Cardiac muscle cell (in vitro differentiated cells and primary cell): Measurements from ENCODE around the gene CACNB3. TPM values are rescaled to one million over a fixed set of nuclear protein-coding genes. Genes with fewer than 3 reads are reported as not detected.

Experiments
- DNase-seq, 2 donors: peaks; one replicate each; pipeline versions ENCODE4 v3.0.0 to v3.0.0-alpha.2; 2010 to 2017; ENCODE audit warnings: low read depth in 1 of 2, low spot score in 1 of 2
- H3K27ac ChIP-seq: fragments of 200-600 bp; sonication (generic); 2 replicates; pipeline ENCODE4 v1.5.1; 2016
- H3K27me3 ChIP-seq: fragments of 200-600 bp; sonication (generic); 2 replicates; pipeline ENCODE4 v1.6.0; 2016; ENCODE audit warnings: control low read depth
- H3K36me3 ChIP-seq: fragments of 200-600 bp; sonication (generic); 2 replicates; pipeline ENCODE4 v1.5.1; 2016; ENCODE audit warnings: control low read depth
- H3K4me1 ChIP-seq: fragments of 200-600 bp; sonication (generic); 2 replicates; pipeline ENCODE4 v1.8.1; 2017; ENCODE audit warnings: low read depth, mild to moderate bottlenecking, mixed run types
- H3K4me3 ChIP-seq: fragments of 200-600 bp; sonication (generic); 2 replicates; pipeline ENCODE4 v1.5.1; 2016; ENCODE audit warnings: mild to moderate bottlenecking
- H3K9me3 ChIP-seq: fragments of 200-600 bp; sonication (generic); 2 replicates; pipeline ENCODE4 v1.5.1; 2017; ENCODE audit warnings: low read depth, mild to moderate bottlenecking, control low read depth
- CTCF ChIP-seq: IDR thresholded peaks from 2 replicates; pipeline ENCODE4 v1.5.1; 2012; ENCODE audit warnings: low read depth, mild to moderate bottlenecking, low read length
- polyA plus RNA-seq: library from polyadenylated mRNA; unstranded; fragments of >200 nt; fragmentation: Nextera tagmentation; extraction: Ambion mirVana; gene quantifications from 2 replicates; pipeline ENCODE4 v1.2.1, GENCODE V29; 2016
- total RNA-seq: library from RNA; depleted of rRNA; stranded (reverse); fragments of >200 nt; gene quantifications from 2 replicates; pipeline ENCODE4 v1.2.3, GENCODE V29; 2016

The CACNB3 gene
- total and polyA plus RNA-seq, 2 experiments from 2014 or later: 20.0 to 21.9 TPM

DNA sequence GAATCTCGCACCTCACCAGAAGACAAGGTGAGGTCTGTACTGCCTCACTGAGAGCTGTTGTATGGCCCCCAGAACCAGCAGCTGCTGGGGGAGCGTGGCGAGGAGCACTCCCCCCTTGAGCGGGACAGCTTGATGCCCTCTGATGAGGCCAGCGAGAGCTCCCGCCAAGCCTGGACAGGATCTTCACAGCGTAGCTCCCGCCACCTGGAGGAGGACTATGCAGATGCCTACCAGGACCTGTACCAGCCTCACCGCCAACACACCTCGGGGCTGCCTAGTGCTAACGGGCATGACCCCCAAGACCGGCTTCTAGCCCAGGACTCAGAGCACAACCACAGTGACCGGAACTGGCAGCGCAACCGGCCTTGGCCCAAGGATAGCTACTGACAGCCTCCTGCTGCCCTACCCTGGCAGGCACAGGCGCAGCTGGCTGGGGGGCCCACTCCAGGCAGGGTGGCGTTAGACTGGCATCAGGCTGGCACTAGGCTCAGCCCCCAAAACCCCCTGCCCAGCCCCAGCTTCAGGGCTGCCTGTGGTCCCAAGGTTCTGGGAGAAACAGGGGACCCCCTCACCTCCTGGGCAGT, 9.3 kb downstream of the CACNB3 start:
- peaks cover 31% of the 10 kb centered on the region for H3K36me3 ChIP-seq
- H3K4me1 ChIP-seq: no peaks in the 10 kb centered on the region
- DNase-seq: no peak
- no peaks in the 10 kb centered on the region for H3K9me3 ChIP-seq
- TF ChIP-seq CTCF: no peak
- H3K4me3 ChIP-seq: no peak overlapping the region
- H3K27ac ChIP-seq: no peak overlapping the region
- H3K27me3 ChIP-seq: no peaks in the 10 kb centered on the region

- no peak for DNase-seq
- no peaks in the 10 kb centered on the region for H3K4me1 ChIP-seq
- TF ChIP-seq CTCF: no peak
- H3K36me3 ChIP-seq: peaks cover 36% of the 10 kb centered on the region
- no peaks in the 10 kb centered on the region for H3K9me3 ChIP-seq
- H3K27ac ChIP-seq: no peak overlapping the region
- H3K4me3 ChIP-seq: no peak overlapping the region
- no peaks in the 10 kb centered on the region for H3K27me3 ChIP-seq
These were observed 10.0 kb downstream of the CACNB3 start for GRCh38 chr12:48828293-48828692.

DNA sequence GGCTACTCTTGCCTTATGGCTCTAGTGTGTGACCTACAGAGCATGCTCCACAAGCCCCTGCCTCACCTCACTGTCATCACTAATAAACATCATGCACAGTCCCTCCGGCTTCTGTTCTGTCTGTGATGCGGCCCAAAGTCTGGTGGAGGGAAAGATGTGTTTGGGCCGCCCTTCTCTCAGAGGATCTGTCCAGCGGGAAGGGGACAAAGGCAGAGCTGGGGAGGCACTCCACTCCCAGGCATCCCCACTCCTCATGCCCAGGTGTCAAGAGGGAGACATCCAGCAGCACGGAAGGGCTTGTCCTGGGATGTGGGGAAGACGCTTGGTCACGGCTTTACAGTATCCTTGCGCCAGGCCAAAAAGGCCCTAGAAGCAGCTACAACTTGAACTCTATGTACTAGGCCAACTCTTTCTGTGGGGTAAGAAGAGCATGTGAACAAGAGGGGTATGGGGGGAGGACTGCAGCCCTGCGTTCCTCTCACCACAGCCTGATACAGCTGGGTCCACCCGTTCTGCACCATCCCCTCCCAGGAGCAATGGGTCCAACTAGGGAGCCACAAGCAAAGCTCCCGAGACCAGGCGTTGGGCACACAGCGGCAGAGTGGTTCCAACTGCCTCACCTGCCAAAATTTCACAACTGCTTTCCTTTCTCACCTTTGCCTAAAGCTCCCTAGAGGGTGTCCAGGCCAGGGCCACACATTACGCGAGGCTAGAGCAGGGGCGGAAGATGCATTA, 10.7 kb downstream of the CACNB3 start:
- Histone ChIP-seq H3K27ac (no peak overlapping the region), H3K9me3 (no peaks in the 10 kb centered on the region), H3K27me3 (no peaks in the 10 kb centered on the region), H3K4me3 (no peak overlapping the region), H3K4me1 (no peaks in the 10 kb centered on the region), H3K36me3 (peaks cover 41% of the 10 kb centered on the region)
- no peak for DNase-seq
- TF ChIP-seq CTCF: no peak

DNA sequence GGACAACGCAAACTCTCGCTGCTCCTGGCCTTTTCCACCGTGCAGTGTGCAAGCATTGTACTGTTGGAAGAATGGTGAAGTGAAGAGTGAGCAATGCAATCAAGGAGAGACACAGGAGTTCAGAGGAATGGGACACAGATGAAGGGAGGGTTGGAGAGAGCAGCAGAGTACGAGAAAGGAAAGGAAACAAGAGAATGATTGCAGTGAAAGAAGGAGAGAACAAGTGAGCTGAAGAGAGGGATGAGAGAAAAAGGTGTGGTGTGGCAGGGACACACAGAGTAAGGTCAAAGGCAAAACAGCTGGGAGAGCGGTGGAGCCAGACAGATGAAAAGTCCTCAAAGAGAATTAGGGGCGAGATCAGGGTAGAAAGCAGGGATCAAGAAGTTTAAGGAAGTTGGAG, 13.0 kb downstream of the CACNB3 start:
- no peak overlapping the region for H3K4me3 ChIP-seq
- no peaks in the 10 kb centered on the region for H3K4me1 ChIP-seq

GRCh38 chr12:48832321-48833060, 14.2 kb downstream of the CACNB3 start:
- DNase-seq: no peak
- no peaks in the 10 kb centered on the region for H3K27me3 ChIP-seq
- H3K36me3 ChIP-seq: peaks cover 76% of the 10 kb centered on the region
- H3K4me1 ChIP-seq: no peaks in the 10 kb centered on the region
- no peaks in the 10 kb centered on the region for H3K9me3 ChIP-seq
- no peak overlapping the region for H3K27ac ChIP-seq
- no peak overlapping the region for H3K4me3 ChIP-seq
- TF ChIP-seq CTCF: no peak

More for the DNA sequence above, 13.0 kb downstream of the CACNB3 start:
- H3K27me3 ChIP-seq: no peaks in the 10 kb centered on the region
- no peak for DNase-seq
- peaks cover 64% of the 10 kb centered on the region for H3K36me3 ChIP-seq
- no peaks in the 10 kb centered on the region for H3K9me3 ChIP-seq
- no peak overlapping the region for H3K27ac ChIP-seq
- TF ChIP-seq CTCF: no peak
